C1 segment of cervical spinal cord (tissue), 14 donors: ENCODE results near the gene NME3.

ENCODE experiments used
- DNase-seq, 14 donors: peaks; one replicate each; lab custom pipeline; 2025; lab: John Stamatoyannopoulos, UW

Gene NME3

DNA sequence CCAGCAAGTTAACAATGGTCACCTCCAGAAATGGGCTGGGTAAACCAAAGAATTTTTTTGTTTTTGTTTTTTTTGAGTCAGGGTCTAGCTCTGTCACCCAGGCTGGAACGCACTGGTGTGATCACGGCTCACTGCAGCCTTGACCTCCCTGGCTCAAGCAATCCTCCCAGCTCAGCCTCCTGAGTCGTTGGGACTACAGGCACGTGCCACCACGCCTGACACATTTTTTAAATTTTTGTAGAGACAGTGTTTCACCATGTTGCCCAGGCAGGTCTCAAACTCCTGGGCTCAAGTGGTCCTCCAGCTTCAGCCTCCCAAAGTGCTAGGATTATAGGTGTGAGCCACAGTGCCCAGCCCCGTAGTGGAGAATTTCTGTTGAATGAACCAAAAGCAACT, 9.3 kb upstream of the NME3 start:
- no peak for DNase-seq

DNA sequence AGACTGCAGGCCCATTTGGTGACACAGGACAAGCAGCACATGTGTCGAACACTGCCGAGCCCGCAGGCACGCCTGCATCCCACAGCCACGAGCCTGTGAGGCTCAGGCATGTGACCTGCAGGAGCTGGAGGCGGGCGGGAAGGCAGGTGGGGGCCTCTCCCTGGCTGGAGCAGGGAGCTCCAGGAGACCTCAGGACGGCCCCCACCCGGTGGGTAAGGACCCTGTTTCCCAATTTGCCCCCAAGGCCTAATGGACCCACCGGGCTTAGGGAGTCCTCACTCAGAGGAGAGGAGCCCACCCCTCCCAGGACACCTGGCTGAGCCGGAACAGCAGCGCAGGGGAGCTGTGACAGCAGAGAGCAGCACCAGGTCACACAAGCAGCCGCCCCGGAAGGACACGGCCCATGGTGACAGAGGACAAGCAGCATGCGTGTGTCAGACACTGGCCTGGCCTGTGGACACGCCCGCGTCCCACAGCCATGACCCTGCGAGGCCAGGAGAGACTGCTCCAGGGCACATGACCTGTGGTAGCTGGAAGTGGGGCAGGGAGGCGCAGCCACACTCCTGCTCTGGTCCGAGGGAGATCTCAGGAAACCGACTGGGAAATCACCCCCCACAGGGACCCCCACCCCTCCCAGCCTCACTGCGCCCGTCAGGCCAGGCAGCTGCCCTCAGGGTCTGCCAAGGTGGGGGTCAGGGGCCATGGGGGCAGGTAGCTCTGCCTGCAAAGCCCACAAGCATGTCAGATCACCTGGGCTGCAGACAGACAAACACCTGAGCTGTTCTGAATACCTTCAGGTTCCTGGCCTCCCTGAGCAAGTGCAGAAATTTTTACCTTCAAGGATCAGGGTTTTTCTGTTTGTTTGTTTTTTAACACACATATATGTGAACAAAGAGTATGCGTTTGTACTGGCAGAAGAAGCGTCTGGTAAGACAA, 8.7 kb upstream of the NME3 start:
- no peak for DNase-seq

DNA sequence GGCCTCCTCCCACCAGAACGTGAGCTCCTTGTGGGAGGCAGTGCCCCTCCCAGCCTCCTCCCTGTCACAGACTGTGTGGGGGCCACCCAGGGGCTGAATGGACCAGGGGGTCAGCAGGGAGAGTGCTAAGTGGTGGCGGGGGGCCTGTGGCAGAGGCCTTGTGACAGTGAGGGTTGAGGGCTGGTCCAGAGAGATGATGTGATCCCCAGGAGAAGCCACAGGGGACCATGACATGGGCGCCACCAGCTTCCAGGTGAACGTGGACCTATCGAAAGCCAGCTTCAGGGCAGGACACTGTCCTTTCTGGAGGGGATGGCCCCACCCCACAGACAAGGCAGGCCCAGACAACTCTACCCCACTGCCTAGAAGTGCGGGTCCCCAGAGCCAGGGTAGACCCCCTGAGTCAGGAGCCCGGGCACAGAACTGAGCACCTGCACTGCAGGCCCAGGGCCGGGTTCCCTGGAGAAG, 7.9 kb upstream of the NME3 start:
- no peak for DNase-seq

DNA sequence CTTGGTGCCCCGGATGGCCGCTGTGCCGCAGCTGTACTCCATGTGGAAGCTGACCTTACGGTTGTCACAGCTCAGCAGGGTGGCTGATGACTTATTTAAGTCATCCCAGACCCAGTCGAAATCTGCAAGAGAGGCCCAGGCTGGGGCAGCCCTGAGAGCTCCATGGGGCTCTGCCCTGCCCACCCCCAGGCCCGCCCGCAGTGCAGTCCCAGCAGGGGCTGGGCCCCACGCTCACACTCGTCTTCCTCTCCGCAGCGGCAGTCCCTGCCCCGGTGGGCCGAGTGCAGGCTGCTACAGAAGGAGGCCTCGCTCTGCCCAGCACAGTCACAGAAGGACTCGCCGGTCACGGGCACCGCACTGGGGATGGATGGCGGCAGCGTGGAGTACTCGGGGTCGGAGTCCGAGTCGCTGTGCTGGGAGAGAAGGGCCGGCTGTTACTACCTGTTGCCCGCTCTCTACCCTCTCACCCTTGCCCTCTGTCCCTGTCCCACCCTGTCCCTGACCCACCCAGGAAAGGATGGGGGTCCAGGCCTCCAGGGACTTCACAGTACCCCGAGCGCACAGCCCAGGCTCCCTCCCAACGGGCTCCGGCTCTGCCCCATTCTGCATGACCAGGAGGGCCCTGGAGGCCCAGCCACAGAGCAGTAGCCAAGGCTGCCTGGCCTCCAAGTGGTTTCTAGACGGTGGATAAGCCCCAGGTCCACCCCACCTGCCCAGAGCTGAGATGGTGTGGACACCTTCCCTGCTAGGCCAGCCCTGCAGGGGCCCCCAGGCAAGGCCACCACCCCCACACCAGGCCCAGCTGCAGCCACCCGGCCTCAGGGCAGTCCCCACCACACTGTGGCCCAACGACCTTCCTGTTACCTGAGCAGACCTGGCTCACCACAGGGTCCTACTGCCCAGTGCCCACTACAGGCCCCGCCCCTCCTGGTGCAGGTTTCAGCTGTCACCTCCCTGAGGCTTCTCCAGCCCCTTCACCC, 7.1 kb upstream of the NME3 start:
- DNase-seq = no peak

DNA sequence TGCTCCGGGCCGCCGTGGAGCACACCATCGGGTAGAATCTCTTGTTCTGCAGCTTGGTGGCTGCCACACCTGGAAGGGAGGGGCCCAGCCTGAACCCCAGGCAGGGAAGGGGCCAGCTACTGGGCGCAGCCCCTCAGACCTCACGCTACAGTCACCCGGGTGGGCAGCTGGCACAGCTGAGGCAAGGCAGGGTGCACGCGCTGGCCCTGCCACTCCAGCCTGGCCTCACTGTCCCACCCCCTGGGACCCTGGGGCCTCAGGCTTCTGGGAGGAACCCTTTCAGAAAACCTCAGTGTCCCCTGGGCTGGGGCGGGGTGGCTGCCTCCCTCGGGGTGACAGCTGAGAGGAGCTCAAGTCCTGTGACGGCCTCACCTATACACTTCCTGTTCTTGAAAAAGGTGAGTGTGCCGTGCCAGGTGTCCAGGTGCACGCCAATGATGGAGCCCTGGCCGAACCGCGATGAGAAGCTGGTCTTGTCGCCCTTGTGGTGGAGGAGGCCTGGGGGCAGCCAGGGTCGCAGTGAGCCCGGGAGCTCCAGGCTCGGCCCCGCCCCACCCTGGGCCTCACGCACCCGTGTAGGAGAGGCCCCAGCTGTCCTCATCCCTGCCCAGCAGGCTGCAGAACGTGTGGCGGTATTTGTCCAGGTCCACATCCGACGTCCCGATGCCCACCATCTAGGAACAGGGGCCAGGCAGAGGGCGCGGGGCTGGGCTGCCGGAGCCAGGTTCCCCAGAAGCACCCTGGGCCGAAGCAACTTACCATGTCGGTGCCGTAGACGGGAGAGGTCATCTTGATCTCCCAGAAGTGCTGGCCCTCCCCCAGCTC, 6.2 kb upstream of the NME3 start:
- no peak for DNase-seq

DNA sequence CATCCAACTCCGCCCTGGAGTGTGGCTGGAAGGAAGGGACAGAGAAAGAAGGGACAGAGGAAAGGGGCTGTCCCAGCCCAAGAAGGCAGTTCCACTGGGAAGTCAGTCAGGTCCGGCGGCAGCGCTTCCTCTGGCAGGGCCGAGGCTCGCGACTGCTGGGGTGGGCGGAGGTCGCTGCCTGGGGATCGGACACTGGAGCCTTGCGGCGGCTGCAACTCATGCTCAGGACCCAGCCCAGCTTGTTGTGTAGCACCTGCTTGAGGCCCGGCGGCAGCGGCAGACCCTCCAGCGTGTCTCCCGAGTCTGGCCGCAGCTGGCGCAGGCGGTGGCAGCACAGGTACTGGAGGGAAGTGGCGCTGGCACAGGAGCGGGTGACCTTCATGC, 5.6 kb upstream of the NME3 start:
- DNase-seq = no peak

DNA sequence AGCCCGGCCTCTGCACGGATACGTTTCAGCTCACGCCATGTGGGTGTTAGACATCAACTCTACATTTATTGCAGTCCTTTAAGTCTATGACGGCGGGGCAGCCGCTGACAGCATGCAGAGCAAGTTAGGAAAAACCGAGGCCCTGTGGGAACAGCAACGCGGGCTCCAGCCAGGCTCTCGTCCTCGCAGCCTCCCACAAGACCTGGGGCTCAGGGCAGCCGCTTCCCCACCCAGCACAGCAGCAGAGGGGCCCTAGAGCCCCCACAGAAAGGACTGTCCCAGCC, 5.3 kb upstream of the NME3 start:
- no peak for DNase-seq

DNA sequence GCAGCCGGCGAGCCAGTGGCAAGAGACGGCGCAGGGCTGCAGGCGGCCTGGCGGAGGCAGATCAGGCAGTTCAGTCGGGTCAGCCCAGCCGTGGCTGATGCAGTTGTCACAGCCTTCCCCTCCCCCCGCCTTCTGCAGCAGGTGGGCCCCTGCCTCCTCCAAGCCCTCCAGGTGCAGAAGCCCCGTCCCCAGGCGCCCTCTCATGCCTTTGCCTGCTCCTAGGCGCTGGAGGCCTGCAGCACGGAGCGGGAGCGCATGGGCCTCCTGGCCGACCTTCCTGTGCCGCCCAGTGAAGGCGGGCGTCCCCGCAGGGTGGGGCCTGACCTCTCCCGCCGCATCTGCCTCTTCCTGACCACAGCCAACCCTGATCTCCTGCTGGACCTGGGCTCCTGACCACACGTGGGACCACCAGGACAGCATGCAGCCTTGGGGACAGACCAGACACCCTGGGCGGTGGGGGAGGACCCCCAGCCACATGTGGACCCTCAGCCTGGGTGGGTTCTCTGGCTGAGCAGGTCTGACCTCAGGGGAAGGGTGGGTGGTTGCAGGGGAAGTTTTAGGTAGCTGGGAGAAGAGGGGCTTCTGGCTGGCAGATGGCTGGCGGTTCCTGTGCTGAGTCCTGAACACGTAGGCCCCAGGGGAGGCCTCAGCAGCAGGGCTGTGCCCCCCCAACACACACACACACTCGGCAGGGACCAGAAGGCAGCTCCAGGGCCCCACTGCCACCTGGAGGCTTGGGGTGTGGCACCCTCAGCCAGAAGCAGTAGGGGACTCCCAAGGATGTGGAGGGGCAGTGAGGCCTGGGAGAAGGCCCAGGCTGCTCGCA, 4.7 kb upstream of the NME3 start:
- no peak for DNase-seq

DNA sequence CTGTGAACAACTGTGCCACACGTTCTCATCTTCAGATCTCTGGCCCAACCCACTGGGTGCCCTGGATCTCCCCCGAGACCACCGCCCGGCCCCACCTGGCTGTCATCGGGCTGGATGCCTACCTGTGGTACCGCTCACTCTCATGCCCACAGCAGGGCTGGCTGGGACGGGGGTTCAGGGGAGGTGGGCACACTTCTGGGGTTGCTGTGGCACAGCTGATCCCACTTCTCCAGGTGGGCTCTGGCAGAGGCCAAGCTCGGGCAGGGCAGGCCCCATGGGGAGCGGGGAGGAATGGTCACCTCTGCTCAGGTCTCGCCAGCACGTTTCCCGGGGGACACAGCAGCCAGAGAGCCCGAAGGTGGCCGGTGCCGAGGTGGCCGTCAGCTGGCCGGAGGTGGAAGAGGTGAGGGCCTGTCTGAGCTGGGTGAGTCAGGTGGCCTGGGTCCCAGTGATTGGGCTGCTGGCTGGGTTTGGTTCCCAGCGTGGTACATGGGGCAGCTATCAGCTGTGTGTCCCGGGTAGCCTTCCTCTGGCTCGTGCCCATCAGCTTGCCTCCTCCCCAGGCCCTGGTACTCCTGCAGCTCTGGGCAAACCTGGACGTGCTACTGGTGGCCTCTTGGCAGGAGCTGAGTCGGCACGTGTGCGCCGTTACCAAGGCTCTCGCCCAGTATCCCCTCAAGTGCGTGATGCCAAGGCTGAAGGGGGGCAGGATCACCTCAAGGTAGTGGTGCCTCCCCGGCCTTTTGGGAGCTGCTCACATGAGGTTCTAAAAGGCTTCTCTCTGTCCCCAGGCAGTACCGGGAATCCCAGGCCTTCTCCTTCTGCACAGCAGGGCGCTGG, 3.9 kb upstream of the NME3 start:
- no peak for DNase-seq

DNA sequence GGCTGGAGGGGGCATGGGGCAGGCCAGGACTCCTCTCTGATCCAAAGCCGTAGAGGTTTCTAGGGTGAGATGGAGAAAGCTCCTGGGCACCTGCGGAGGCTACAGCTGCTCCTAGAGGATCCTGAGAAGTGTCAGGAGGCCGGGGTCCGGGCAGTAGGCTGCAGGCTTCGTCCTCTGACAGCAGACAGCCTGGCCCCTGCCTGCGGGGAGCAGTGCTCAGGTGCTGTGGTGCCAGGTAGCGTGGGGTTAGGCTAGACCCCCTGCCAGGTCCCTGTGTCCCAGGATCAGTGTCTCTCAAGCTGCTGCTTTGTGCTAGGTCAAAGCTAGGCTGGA, 3.1 kb upstream of the NME3 start:
- DNase-seq = no peak

DNA sequence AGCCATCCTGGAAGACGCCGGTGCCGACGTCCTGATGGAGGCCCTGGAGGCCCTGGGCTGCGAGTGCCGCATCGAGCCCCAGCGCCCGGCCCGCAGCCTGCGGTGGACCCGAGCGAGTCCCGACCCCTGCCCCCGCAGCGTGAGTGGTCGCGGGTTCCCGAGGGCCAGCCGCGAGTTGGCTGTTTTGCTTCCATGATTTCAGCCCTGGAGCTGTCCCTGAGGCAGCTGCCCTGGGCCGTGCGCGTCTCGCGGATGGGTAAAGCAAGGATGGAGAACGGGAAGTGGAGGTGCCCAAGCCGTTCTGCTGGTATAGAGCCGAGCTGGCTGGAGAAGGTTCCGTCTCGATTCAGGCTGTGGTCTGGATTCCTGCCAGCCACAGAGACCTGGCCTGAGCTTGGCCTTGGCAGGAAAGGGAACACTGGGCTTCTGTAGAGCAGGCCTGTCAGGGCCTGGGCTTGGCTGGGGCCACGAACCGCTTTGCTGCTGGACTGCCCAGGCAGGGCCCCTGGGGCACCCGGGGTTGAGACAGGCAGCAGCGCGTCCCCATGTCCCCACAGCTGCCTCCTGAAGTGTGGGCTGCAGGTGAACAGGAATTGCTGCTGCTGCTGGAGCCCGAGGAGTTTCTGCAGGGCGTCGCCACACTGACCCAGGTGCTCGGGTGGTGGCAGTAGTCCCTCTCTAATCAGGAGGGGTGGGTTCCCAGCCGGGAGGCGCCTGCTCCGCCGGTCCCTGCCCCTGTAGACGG, 2.5 kb upstream of the NME3 start:
- peak in 4 of 14 donors; percentile 19 to 57 (median 27) for DNase-seq

DNA sequence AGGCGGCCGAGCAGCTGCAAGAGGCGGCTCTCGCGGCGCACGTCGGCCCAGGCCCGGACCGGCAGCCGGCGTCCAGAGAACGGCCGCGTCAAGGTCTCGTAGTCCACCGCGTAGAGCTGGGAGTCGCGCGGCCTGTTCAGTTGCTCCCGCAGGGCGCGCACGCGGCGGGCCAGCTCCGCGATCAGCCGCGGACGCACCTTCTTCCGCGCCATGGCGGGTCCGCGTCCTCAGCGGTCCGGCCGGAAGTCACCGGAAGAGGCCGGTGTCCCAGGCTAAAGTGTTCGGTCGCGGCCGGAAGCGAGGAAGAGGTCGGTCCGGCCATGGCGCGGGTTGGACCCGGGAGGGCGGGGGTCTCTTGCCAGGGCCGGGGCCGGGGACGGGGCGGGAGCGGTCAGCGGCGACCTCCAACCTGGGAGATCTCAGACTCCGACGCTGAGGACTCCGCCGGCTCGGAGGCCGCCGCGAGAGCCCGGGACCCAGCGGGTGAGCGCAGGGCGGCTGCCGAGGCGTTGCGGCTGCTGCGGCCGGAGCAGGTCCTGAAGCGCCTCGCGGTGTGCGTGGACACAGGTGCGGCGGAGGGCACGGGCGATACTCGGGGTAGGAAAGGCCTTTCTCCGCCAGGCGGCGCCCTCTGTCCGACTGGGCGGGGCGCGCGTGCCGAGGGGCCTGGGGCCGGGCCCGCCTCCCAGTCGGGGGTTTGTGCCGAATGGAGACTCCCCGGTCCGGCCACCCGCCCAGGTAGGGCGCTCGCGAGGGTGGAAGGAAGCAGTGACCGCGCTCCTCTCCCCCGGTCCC, 1.8 kb upstream of the NME3 start, which contains the start of gene MRPS34:
Gene MRPS34, minus strand, starts transcription at position 227 of the 795 bp plus-strand sequence. Its CDS starts 15 bp downstream, at position 212.
- peak; percentile 14 to 83 (median 70) for DNase-seq

DNA sequence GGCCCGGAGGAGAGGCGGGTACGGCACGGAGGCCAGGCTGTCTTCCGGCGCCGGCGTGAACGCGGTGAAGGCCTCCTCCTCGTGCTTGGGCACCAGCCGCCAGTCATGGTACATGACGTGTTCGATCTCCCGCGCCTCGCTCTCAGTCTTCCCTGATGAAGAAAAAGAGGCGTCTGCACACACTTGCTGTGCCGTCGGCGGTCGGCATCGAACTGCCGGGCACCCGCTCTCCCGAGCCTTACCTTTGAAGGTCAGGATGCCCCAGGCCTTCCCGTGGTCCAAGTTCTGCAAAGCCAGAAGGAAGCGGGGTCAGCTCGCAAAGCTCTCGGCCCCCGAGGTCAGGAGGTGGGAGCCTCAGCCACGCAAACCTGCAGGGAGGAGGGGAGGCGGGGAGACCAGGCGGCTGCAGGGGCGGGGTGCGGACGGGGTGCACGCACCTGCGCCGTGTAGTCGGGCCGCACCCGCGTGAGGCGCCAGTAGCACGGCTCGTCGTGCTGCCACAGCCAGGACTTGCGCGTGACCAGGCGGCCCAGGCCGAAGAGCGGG, 1.1 kb upstream of the NME3 start, which contains the start of gene EME2:
Gene EME2, plus strand, starts transcription at position 449 of the 546 bp plus-strand sequence. CDS start 418 bp downstream, outside the sequence.
- DNase-seq = peak in 1 of 14 donors; percentile 46

DNA sequence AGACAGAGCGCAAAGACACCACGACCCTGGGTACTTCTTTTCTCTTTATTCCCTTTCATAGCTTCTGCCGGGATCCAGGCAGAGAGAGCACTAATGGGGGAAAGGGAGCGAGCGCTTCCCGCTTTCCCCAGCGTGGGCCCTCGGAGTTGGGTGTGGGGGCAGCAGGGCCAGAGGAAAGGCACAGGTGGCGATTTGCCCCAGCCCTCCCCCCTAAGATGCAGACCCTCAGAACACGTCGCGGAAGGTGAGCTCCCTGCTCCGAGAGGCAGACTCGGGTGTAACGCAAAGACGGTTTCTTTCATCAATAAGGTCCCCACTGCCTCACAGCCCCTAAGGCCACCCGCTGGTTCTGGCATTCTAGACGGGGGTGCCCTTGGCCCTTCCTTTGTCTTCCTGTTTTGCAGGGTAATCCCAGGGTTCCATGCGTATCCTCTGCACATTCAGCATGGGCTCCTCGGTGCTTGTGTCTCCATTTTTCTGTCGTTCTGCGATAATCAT, 570 bp upstream of the NME3 start:
- DNase-seq = peak in 1 of 14 donors; percentile 43

DNA sequence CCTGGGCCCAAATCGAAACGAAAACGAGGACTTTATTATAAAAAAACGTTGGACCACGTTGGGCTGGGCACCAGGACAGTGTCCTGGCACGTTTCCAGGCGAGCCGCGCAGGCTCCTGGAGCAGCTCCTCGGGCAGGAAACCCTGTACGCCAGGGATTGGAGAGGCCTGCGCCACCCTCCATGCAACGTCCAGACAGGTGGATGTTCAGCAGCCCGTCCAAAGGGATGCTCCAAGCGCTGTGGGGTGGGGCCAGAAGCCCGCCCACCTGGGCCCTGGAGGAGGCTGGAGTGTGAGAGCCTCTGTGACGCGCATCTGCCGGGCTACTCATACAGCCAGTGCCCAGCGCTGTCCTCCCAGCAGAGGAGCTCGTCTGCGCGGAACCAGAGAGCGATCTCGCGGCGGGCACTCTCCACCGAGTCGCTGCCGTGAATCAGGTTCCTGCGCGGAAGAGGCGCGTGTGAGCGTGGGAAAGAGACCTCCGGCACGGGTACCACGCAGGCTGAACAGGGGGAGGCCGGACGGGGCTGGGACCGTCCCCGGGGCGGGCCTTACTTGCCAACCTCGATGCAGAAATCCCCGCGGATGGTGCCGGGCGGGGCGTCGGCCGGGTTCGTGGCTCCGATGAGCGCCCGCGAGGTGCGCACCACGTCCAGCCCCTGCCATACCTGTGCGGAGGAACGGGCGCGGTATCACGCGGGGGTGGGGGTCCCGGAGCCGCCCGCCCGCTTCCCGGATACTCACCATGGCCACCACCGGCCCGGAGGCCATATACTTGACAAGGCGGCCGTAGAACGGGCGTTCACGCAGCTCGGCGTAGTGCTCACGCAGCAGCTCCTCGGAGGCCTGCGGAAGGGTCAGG, 785 bp downstream of the NME3 start:
- peak in 10 of 14 donors; percentile 18 to 72 (median 48) for DNase-seq
